Endothelial cell of umbilical vein (primary cell): ENCODE measurements around the gene RFX2.

Experiments
- EZH2 ChIP-seq: IDR thresholded peaks from 2 replicates; pipeline ENCODE4 v1.6.1; 2012; ENCODE audit warnings: borderline replicate concordance, low read depth, mild to moderate bottlenecking, moderate library complexity, low read length, inconsistent platforms; ENCODE audit not compliant: severe bottlenecking
- FOS ChIP-seq: IDR thresholded peaks from 2 replicates; pipeline ENCODE4 v1.6.1; 2011; ENCODE audit warnings: mild to moderate bottlenecking, low read length, moderate library complexity, borderline replicate concordance; ENCODE audit not compliant: insufficient read depth
- GATA2 ChIP-seq: IDR thresholded peaks from 2 replicates; pipeline ENCODE4 v1.7.0; 2011; ENCODE audit warnings: low read depth, mild to moderate bottlenecking, moderate library complexity, mixed read lengths, low read length; ENCODE audit not compliant: insufficient read length, insufficient read depth
- MYC ChIP-seq: IDR thresholded peaks from one replicate; pipeline ENCODE4 v1.6.1; 2011; ENCODE audit warnings: mild to moderate bottlenecking, low read depth, low read length
- POLR2A ChIP-seq: IDR thresholded peaks from 2 replicates; pipeline ENCODE4 v1.6.1; 2012; ENCODE audit warnings: low read depth, mild to moderate bottlenecking, control low read depth, low read length
- POLR2AphosphoS5 ChIP-seq: IDR thresholded peaks from 2 replicates; pipeline ENCODE4 v1.6.1; 2012; ENCODE audit warnings: low read depth, mild to moderate bottlenecking, control low read depth, low read length, moderate library complexity; ENCODE audit not compliant: insufficient read depth
- TF ChIP-seq, protein P1 (sequence below), 2 donors: IDR thresholded peaks; 1 replicate in 1 of 2; 2 replicates in 1 of 2; pipeline ENCODE4 v1.5.1; 2011; ENCODE audit warnings: low read length in 2 of 2, mild to moderate bottlenecking in 2 of 2, moderate library complexity in 2 of 2, control low read depth in 1 of 2, inconsistent platforms in 1 of 2, low read depth in 1 of 2; ENCODE audit not compliant: insufficient read depth in 1 of 2; ENCODE audit errors: extremely low read depth in 1 of 2
- TF ChIP-seq, protein P2 (sequence below): IDR thresholded peaks from 2 replicates; pipeline ENCODE4 v1.6.1; 2011; ENCODE audit not compliant: insufficient read depth, insufficient read length

- TF ChIP-seq, protein P1, sequence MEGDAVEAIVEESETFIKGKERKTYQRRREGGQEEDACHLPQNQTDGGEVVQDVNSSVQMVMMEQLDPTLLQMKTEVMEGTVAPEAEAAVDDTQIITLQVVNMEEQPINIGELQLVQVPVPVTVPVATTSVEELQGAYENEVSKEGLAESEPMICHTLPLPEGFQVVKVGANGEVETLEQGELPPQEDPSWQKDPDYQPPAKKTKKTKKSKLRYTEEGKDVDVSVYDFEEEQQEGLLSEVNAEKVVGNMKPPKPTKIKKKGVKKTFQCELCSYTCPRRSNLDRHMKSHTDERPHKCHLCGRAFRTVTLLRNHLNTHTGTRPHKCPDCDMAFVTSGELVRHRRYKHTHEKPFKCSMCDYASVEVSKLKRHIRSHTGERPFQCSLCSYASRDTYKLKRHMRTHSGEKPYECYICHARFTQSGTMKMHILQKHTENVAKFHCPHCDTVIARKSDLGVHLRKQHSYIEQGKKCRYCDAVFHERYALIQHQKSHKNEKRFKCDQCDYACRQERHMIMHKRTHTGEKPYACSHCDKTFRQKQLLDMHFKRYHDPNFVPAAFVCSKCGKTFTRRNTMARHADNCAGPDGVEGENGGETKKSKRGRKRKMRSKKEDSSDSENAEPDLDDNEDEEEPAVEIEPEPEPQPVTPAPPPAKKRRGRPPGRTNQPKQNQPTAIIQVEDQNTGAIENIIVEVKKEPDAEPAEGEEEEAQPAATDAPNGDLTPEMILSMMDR (IDR thresholded peaks at IDR 0.05; ENCODE audit: extremely low read depth in 1 of 2, insufficient read depth in 1 of 2, low read depth in 1 of 2, low read length in 2 of 2) = no peak
- TF ChIP-seq EZH2 (no peak), POLR2A (no peak), FOS (no peak), POLR2AphosphoS5 (no peak), MYC (no peak), GATA2 (no peak)
- TF ChIP-seq, protein P2, sequence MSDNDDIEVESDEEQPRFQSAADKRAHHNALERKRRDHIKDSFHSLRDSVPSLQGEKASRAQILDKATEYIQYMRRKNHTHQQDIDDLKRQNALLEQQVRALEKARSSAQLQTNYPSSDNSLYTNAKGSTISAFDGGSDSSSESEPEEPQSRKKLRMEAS = no peak
Observed at GRCh38 chr19:6005321-6006069, 104.8 kb downstream of the RFX2 start.
